Stimulated activated CD8-positive, alpha-beta memory T cell treated with anti-CD3 and anti-CD28 coated beads, Interleukin-15, amount 100 ng/mL, for 48 hours (primary cell): ENCODE results near the gene SULT1A2.
"Not testable (repeated sequence)": the region's sequence is repeated elsewhere in the genome, so short reads cannot be mapped to it uniquely, and the experiment has no call there.

Experiments
- DNase-seq, 2 donors: peaks; one replicate each; pipeline ENCODE4 v3.0.0-alpha.2; 2020; ENCODE audit warnings: low read depth in 2 of 2

SULT1A2 gene

GRCh38 chr16:28609631-28610594 is 13.1 kb upstream of the SULT1A2 start, which contains the start of gene SULT1A1:
Gene SULT1A1 (minus strand): TSS chr16:28610044. CDS start chr16:28608855, 1,189 bp downstream.
- no peak for DNase-seq

- not testable (repeated sequence) for DNase-seq
Measured at GRCh38 chr16:28608867-28609596, 12.2 kb upstream of the SULT1A2 start.

- not testable (repeated sequence) for DNase-seq
Measured at GRCh38 chr16:28608496-28608808, 11.6 kb upstream of the SULT1A2 start.

- not testable (repeated sequence) for DNase-seq
Measured at GRCh38 chr16:28607681-28608495, 11.0 kb upstream of the SULT1A2 start.

GRCh38 chr16:28607116-28607623 is 10.3 kb upstream of the SULT1A2 start:
- DNase-seq, result no peak

- DNase-seq, result no peak
Measured at GRCh38 chr16:28606291-28607115, 9.7 kb upstream of the SULT1A2 start.

GRCh38 chr16:28604186-28604565 is 7.3 kb upstream of the SULT1A2 start:
- no peak for DNase-seq

GRCh38 chr16:28603381-28604185 is 6.7 kb upstream of the SULT1A2 start:
- DNase-seq, result no peak

- no peak for DNase-seq
Measured at GRCh38 chr16:28602529-28602928, 5.7 kb upstream of the SULT1A2 start.

GRCh38 chr16:28602062-28602461 is 5.2 kb upstream of the SULT1A2 start:
- not testable (repeated sequence) for DNase-seq

GRCh38 chr16:28601589-28601988 is 4.7 kb upstream of the SULT1A2 start:
- DNase-seq, result not testable (repeated sequence)

- DNase-seq, result not testable (repeated sequence)
Measured at GRCh38 chr16:28600965-28601364, 4.1 kb upstream of the SULT1A2 start.

GRCh38 chr16:28599377-28600285 is 2.8 kb upstream of the SULT1A2 start:
- not testable (repeated sequence) for DNase-seq

- no peak for DNase-seq
Measured at GRCh38 chr16:28597692-28598261, 927 bp upstream of the SULT1A2 start.

- DNase-seq, result no peak
Measured at GRCh38 chr16:28596115-28596630, 677 bp downstream of the SULT1A2 start.

GRCh38 chr16:28595451-28595850 is 1.4 kb downstream of the SULT1A2 start:
- not testable (repeated sequence) for DNase-seq

- DNase-seq, result no peak
Measured at GRCh38 chr16:28592979-28593553, 3.8 kb downstream of the SULT1A2 start.

GRCh38 chr16:28592511-28592910 is 4.3 kb downstream of the SULT1A2 start:
- no peak for DNase-seq
